Right cardiac atrium (tissue), 5 donors: ENCODE measurements around the gene HESX1. TPM values are rescaled to one million over a fixed set of nuclear protein-coding genes. Genes with fewer than 3 reads are reported as not detected.

ENCODE experiments used
- ATAC-seq, 2 donors: fragments of 200-7000 bp; cut with Tn5 transposase; one replicate each; pipeline versions ENCODE4 v1.8.0 to v1.9.1; 2020; ENCODE audit warnings: moderate library complexity in 2 of 2, mild to moderate bottlenecking in 1 of 2
- DNase-seq, 3 donors: peaks; one replicate each; pipeline ENCODE4 v3.0.0-alpha.2; 2020
- H3K27ac ChIP-seq: one replicate; pipeline ENCODE4 v1.5.1; 2013; ENCODE audit warnings: mild to moderate bottlenecking, low read length, control low read depth, moderate library complexity
- H3K27me3 ChIP-seq: one replicate; pipeline ENCODE4 v1.6.1; 2013; ENCODE audit not compliant: control insufficient read depth, insufficient read depth
- H3K4me1 ChIP-seq: one replicate; pipeline ENCODE4 v1.6.1; 2013; ENCODE audit warnings: low read length; ENCODE audit not compliant: control insufficient read depth, insufficient read depth
- H3K4me3 ChIP-seq: one replicate; pipeline ENCODE4 v1.5.1; 2013; ENCODE audit warnings: low read length, control low read depth
- H3K9me3 ChIP-seq: one replicate; pipeline ENCODE4 v1.6.1; 2013; ENCODE audit warnings: low read length; ENCODE audit not compliant: control insufficient read depth
- WGBS: extraction: QIAGEN DNeasy Blood & Tissue Kit; methylation state at CpG from one replicate; pipeline ENCODE4 v1.1.7; 2013; 5-methylcytosine and 5-hydroxymethylcytosine counted together
- intact Hi-C, 4 donors: fragments of 100-400 bp; cut with DNase I; formaldehyde crosslinking; loops; one replicate each; pipeline versions ENCODE4 v1.11.0 to v1.14.0; 2022 to 2023
- polyA plus RNA-seq: library from polyadenylated mRNA; stranded (reverse); fragments of 200-250 nt; gene quantifications from one replicate; pipeline ENCODE4 v1.2.3, GENCODE V29; 2013
- total RNA-seq, 4 donors: library from RNA; stranded (reverse); fragmentation: NEBNext Ultra II Directional; extraction: Animal tissue kit (Norgen Biotek cat#: 25700); gene quantifications; one replicate each; pipeline ENCODE4 v1.2.1, GENCODE V29; 2021
- donor health status: healthy with polysubstance abuse.
- donor health status: DM: no; HTN: yes; CAD: no.
- donor health status: DM: no; HTN: no; CAD: no.
- donor health status: DM: no; HTN: yes; CAD: no; lungs with severe emphysema.
- donor health status: DM: yes; HTN: yes; CAD: no.

Gene HESX1
- total and polyA plus RNA-seq, 5 donors: 0.34 to 0.63 (median 0.38) TPM; not detected in 2

GRCh38 chr3:57157545-57157944 is 42.2 kb downstream of the HESX1 start:
- H3K4me1 ChIP-seq: peaks cover 5% of the 10 kb centered on the region
- 60% methylated on average over 10 of the region's 10 CpGs for WGBS
- intact Hi-C loops: no loop called here

GRCh38 chr3:57155310-57155643 is 44.5 kb downstream of the HESX1 start:
- H3K9me3 ChIP-seq: no peaks in the 10 kb centered on the region
- ATAC-seq (no peak), DNase-seq (no peak)
- no peaks in the 10 kb centered on the region for H3K27me3 ChIP-seq
- no peak overlapping the region for H3K27ac ChIP-seq
- intact Hi-C loops: no loop called here
- peaks cover 5% of the 10 kb centered on the region for H3K4me1 ChIP-seq
- 91% methylated on average over 3 of the region's 3 CpGs for WGBS
- H3K4me3 ChIP-seq: no peak overlapping the region

More at GRCh38 chr3:57157545-57157944, 42.2 kb downstream of the HESX1 start:
- H3K9me3 ChIP-seq: no peaks in the 10 kb centered on the region
- no peak for ATAC-seq
- H3K4me3 ChIP-seq: no peak overlapping the region
- H3K27ac ChIP-seq: no peak overlapping the region
- no peak for DNase-seq
- no peaks in the 10 kb centered on the region for H3K27me3 ChIP-seq

- intact Hi-C loops: no loop called here
- 62% methylated on average over 15 of the region's 15 CpGs for WGBS
- Histone ChIP-seq H3K4me1 (peaks cover 5% of the 10 kb centered on the region), H3K27ac (no peak overlapping the region), H3K4me3 (no peak overlapping the region), H3K9me3 (no peaks in the 10 kb centered on the region), H3K27me3 (no peaks in the 10 kb centered on the region)
- ATAC-seq (no peak), DNase-seq (no peak)
Measured at GRCh38 chr3:57154470-57155309, 45.1 kb downstream of the HESX1 start.

- DNase-seq: peak; percentile 46 to 75 (median 63)
- intact Hi-C loops: no loop called here
- H3K27ac ChIP-seq: no peak overlapping the region
- no peaks in the 10 kb centered on the region for H3K4me1 ChIP-seq
- H3K9me3 ChIP-seq: no peaks in the 10 kb centered on the region
- H3K4me3 ChIP-seq: no peak overlapping the region
- peak; percentile 71 to 75 for ATAC-seq
- no peaks in the 10 kb centered on the region for H3K27me3 ChIP-seq
- 74% methylated on average over 19 of the region's 19 CpGs for WGBS
Measured at GRCh38 chr3:57152151-57153143, 47.3 kb downstream of the HESX1 start.

- WGBS: 60% methylated on average over 3 of the region's 3 CpGs
- Histone ChIP-seq H3K27ac (no peak overlapping the region), H3K27me3 (no peaks in the 10 kb centered on the region), H3K4me3 (no peak overlapping the region), H3K4me1 (no peaks in the 10 kb centered on the region), H3K9me3 (no peaks in the 10 kb centered on the region)
- DNase-seq: no peak
- intact Hi-C loops: no loop called here
- ATAC-seq: no peak
Measured at GRCh38 chr3:57151749-57152148, 48.0 kb downstream of the HESX1 start.

GRCh38 chr3:57151021-57151449 is 48.7 kb downstream of the HESX1 start:
- H3K27me3 ChIP-seq: no peaks in the 10 kb centered on the region
- no peak overlapping the region for H3K4me3 ChIP-seq
- no peaks in the 10 kb centered on the region for H3K9me3 ChIP-seq
- ATAC-seq (no peak), DNase-seq (no peak)
- H3K27ac ChIP-seq: no peak overlapping the region
- intact Hi-C loops: no loop called here
- H3K4me1 ChIP-seq: no peaks in the 10 kb centered on the region
- WGBS: 39% methylated on average over 2 of the region's 2 CpGs

- H3K4me3 ChIP-seq: no peak overlapping the region
- no peak overlapping the region for H3K27ac ChIP-seq
- 67% methylated on average over 7 of the region's 7 CpGs for WGBS
- H3K4me1 ChIP-seq: no peaks in the 10 kb centered on the region
- H3K27me3 ChIP-seq: no peaks in the 10 kb centered on the region
- intact Hi-C loops: no loop called here
- ATAC-seq: no peak
- no peak for DNase-seq
- H3K9me3 ChIP-seq: no peaks in the 10 kb centered on the region
Measured at GRCh38 chr3:57150113-57150581, 49.6 kb downstream of the HESX1 start.

Other genes with a start within 250 kb of the HESX1 start
- not detected for gene SPATA12, start 139.3 kb downstream of the HESX1 start, total RNA-seq
- gene SPATA12, start 139.3 kb downstream of the HESX1 start, polyA plus RNA-seq: 0.02 TPM
- 1 to 10 TPM; 1.5 to 2.8 (median 2.3) TPM for gene IL17RD, start 34.6 kb downstream of the HESX1 start, total RNA-seq
- gene IL17RD, start 34.6 kb downstream of the HESX1 start, polyA plus RNA-seq: 0.59 TPM
- 10 to 100 TPM; 33.7 to 39.5 (median 38.1) TPM for gene APPL1, start 27.8 kb upstream of the HESX1 start, total RNA-seq
- 12.5 TPM for gene APPL1, start 27.8 kb upstream of the HESX1 start, polyA plus RNA-seq
- gene ASB14, start 92.7 kb upstream of the HESX1 start, total RNA-seq: 1 to 10 TPM in 2 of 4 donors, under 1 TPM in 1, not detected in 1; 0.26 to 1.8 (median 1.3) TPM
- 0.57 TPM for gene ASB14, start 92.7 kb upstream of the HESX1 start, polyA plus RNA-seq